ENCODE measurements around the gene MAP2K3.
"Not testable (repeated sequence)": the region's sequence is repeated elsewhere in the genome, so short reads cannot be mapped to it uniquely, and the experiment has no call there.

GRCh38 chr17:21323257-21324111, 39.0 kb downstream of the MAP2K3 start:
- not testable (repeated sequence) for TF ChIP-seq CTCF, POLR2A (IDR thresholded peaks at IDR 0.05)

Measured in right lobe of liver (tissue), 4 donors.